SK-N-MC (cell line): ENCODE measurements around the gene TMCO4.

Experiments
- EZH2 ChIP-seq: fragments of 200-600 bp; sonication (generic); IDR thresholded peaks from one replicate; pipeline ENCODE4 v1.6.1; 2017; ENCODE audit warnings: antibody characterized with exemption
- POLR2AphosphoS5 ChIP-seq: IDR thresholded peaks from 2 replicates; pipeline ENCODE4 v1.6.1; 2012; ENCODE audit warnings: mild to moderate bottlenecking, low read depth, low read length, borderline replicate concordance

GRCh38 chr1:19676438-19676922, 123.2 kb downstream of the TMCO4 start:
- TF ChIP-seq POLR2AphosphoS5 (no peak), EZH2 (no peak)
